Spinal cord (tissue), 10 donors: Measurements from ENCODE around the gene IRGC. TPM values are rescaled to one million over a fixed set of nuclear protein-coding genes. Genes with fewer than 3 reads are reported as not detected.
"Not testable (repeated sequence)": the region's sequence is repeated elsewhere in the genome, so short reads cannot be mapped to it uniquely, and the experiment has no call there.

Experiments used
- DNase-seq, 6 donors: peaks; one replicate each; pipeline versions ENCODE4 v3.0.0 to v3.0.0-alpha.2; 2013 to 2015; ENCODE audit warnings: low spot score in 6 of 6, low read depth in 4 of 6
- H3K27ac ChIP-seq: one replicate; pipeline ENCODE4 v1.5.1; 2013; ENCODE audit warnings: low read depth, low read length, control low read depth
- H3K27me3 ChIP-seq: one replicate; pipeline ENCODE4 v1.6.1; 2013; ENCODE audit warnings: low read length; ENCODE audit not compliant: control insufficient read depth, insufficient read depth
- H3K36me3 ChIP-seq: one replicate; pipeline ENCODE4 v1.6.1; 2013; ENCODE audit warnings: low read length; ENCODE audit not compliant: control insufficient read depth, insufficient read depth
- H3K4me1 ChIP-seq: one replicate; pipeline ENCODE4 v1.6.1; 2013; ENCODE audit warnings: low read length; ENCODE audit not compliant: control insufficient read depth, insufficient read depth
- H3K4me3 ChIP-seq: one replicate; pipeline ENCODE4 v1.5.1; 2013; ENCODE audit warnings: low read depth, low read length, control low read depth
- H3K9me3 ChIP-seq: one replicate; pipeline ENCODE4 v1.6.1; 2013; ENCODE audit warnings: low read length; ENCODE audit not compliant: control insufficient read depth, insufficient read depth
- WGBS: methylation state at CpG from one replicate; pipeline ENCODE4 v1.1.5; 2013; ENCODE audit warnings: missing lambda C conversion rate; ENCODE audit not compliant: insufficient coverage; 5-methylcytosine and 5-hydroxymethylcytosine counted together
- polyA plus RNA-seq, 2 donors: library from polyadenylated mRNA; unstranded; fragments of 120-200 nt; gene quantifications; one replicate each; pipeline ENCODE4 v1.2.1, GENCODE V29; 2013; ENCODE audit not compliant: insufficient read length in 2 of 2
- total RNA-seq, 2 donors: library from RNA; depleted of rRNA in 1 of 2; stranded (reverse); fragments of 120-200 nt in 1 of 2; fragments of >200 nt in 1 of 2; gene quantifications; one replicate each; pipeline versions ENCODE4 v1.2.3 to v1.2.4, GENCODE V29; 2013 to 2014
- donor health status: healthy.

Gene IRGC
- total and polyA plus RNA-seq, 4 donors: not detected

DNA sequence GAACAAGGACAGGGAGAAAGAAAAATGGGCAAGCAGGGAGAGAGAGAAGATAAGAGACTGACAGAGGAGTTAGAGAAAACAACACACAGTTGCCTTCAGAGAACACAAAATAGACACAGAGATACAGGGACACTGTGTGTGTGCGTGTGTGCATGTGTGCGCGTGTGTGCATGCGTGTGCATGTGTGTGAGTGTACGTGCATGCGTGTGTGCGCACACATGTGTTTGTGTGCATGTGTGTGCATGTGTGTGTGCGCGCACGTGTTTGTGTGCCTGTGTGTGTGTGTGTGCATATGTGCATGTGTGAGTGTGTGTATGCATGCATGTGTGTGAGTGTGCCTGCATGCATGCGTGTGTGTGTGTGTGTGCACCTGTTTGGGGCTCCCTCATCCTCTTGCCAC lies 40.0 kb upstream of the IRGC start:
- H3K9me3 ChIP-seq: no peaks in the 10 kb centered on the region
- H3K4me1 ChIP-seq: no peaks in the 10 kb centered on the region
- no peak overlapping the region for H3K27ac ChIP-seq
- no peaks in the 10 kb centered on the region for H3K36me3 ChIP-seq
- 96% methylated on average over 10 of the region's 11 CpGs for WGBS
- no peak overlapping the region for H3K4me3 ChIP-seq
- no peaks in the 10 kb centered on the region for H3K27me3 ChIP-seq
- DNase-seq: no peak

DNA sequence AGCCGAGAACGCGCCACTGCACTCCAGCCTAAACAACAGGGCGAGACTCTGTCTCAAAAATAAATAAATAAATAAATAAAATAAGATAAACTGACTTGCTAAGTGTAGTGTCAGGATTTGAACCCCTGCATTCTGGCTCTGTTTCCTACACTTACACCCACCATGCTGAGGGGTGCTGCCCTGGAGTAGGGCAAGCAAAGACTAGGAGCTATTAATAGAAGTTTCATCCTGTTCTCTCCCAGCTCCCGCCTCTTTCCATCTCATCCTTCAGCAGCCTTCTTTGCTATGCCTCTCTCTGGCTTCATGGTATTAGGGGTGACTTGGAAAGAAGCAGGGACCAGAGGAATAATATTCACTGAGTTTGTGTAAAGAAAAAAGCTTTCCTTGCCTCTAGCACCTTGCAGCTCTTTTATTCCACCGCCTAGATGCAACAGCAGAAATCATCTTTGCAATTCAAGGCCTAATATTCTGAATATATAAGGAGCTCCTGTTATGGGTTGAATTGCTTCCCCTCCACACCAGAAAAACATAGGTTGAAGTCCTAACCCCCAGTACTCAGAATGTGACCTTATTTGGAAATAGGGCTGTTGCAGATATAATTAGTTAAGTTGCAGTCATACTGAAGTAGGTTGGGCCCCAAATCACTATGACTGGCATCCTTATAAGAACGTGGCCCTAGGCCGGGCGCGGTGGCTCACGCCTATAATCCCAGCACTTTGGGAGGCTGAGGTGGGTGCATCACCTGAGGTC lies 37.2 kb upstream of the IRGC start:
- WGBS: no CpG with 5 or more reads among the region's 11 CpGs
- no peaks in the 10 kb centered on the region for H3K9me3 ChIP-seq
- H3K4me1 ChIP-seq: no peaks in the 10 kb centered on the region
- H3K27ac ChIP-seq: no peak overlapping the region
- no peaks in the 10 kb centered on the region for H3K27me3 ChIP-seq
- DNase-seq: no peak
- H3K4me3 ChIP-seq: no peak overlapping the region
- H3K36me3 ChIP-seq: no peaks in the 10 kb centered on the region

DNA sequence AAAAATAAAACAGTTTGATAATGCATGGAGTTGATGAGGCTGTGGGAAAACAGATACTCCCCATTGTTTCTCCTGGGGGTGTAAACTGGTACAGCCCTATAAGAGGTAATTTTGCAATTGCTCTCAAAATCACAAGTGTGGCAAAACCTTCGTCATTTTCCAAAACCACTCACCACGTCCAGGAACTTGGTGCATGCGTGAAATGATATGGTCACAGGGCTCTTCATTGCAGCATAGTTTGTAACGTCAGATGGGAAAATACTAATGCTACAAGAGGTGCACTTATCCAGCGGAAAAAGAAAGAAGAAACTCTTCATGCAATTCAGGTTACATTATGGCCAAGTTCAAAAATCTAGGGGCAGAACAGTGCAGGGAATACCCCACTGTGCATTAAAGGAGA lies 34.1 kb upstream of the IRGC start:
- Histone ChIP-seq H3K9me3 (no peaks in the 10 kb centered on the region), H3K27me3 (no peaks in the 10 kb centered on the region), H3K4me1 (peaks cover under 1% of the 10 kb centered on the region), H3K36me3 (no peaks in the 10 kb centered on the region), H3K4me3 (no peak overlapping the region), H3K27ac (no peak overlapping the region)
- WGBS: 100% methylated on average over 3 of the region's 5 CpGs
- DNase-seq: no peak

DNA sequence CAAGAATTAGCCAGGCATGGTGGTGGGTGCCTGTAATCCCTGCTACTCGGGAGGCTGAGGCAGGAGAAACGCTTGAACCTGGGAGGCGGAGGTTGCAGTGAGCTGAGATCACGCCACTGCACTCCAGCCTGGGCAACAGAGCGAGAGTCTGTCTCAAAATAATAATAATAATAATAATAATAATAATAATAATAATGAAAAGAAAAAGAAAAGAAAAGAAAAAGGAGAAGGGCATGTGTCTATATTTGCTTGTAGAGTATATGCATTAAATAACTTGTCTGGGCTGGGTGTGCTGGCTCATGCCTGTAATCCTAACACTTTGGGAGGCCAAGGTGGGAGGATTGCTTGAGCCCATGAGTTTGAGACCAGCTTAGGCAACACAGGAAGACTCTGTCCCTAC lies 33.6 kb upstream of the IRGC start:
- not testable (repeated sequence) for H3K27ac ChIP-seq, H3K36me3 ChIP-seq, H3K27me3 ChIP-seq, H3K4me1 ChIP-seq, DNase-seq, H3K9me3 ChIP-seq, H3K4me3 ChIP-seq
- 100% methylated on average over 2 of the region's 5 CpGs for WGBS

DNA sequence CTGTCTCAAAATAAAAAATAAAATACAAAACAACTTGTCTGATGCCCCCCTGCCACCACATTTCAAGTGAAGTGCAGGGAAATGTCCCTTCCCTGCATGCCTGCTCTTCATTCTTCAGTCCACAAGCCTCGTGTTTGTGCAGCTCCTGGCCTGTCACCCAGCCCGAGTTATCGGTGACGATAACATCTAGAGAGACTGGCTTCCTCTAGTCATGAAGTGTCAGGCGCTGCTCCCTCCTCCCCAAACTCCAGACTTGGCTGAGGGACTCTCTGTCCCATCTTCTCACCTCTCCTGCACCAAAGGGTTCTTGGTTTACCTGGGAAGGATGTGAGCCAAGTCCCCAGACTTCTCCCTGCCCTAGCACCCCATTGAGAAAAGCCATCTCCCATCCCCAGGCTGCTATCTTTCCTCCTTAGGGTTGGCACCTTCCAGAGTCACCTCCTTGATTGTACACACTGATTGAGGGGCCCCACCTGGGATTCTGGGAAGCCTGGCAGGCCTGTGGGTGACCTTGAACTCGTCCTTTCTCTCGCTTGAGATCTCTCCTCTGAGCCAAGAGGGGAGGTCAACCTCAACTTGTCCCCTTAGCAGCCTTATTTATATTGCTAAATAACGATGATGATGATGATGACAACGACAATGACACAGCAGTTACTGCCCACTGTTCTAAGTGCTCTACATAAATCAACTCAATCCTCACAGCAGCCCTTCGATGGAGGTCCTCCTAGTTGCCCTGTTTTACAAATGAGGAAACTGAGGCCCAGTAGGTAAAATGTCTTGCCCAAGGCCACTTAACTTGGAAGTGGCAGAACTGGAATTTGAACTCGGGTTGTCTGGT lies 32.8 kb upstream of the IRGC start:
- Histone ChIP-seq H3K9me3 (no peaks in the 10 kb centered on the region), H3K27me3 (no peaks in the 10 kb centered on the region), H3K4me1 (peaks cover 11% of the 10 kb centered on the region), H3K27ac (no peak overlapping the region), H3K4me3 (no peak overlapping the region), H3K36me3 (no peaks in the 10 kb centered on the region)
- 68% methylated on average over 5 of the region's 11 CpGs for WGBS
- DNase-seq: no peak

DNA sequence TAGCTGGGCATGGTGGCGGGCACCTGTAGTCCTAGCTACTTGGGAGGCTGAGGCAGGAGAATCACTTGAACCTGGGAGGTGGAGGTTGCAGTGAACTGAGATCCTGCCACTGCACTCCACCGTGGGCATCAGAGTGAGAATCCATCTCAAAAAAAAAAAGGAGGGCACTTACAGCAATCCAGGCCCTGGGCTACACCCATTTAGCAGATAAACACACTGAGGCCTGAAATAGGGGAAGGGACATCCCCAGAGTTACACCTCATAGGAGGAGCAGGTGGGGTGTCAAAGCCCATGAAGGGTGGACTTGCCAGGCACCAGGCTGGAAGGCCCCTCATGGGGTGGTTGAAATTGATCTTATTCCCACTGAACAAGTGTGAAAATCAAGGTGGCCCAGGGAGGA lies 32.0 kb upstream of the IRGC start:
- DNase-seq: no peak
- no peak overlapping the region for H3K4me3 ChIP-seq
- WGBS: no CpG with 5 or more reads among the region's 2 CpGs
- H3K4me1 ChIP-seq: peaks cover 11% of the 10 kb centered on the region
- no peaks in the 10 kb centered on the region for H3K9me3 ChIP-seq
- H3K27me3 ChIP-seq: no peaks in the 10 kb centered on the region
- H3K36me3 ChIP-seq: no peaks in the 10 kb centered on the region
- H3K27ac ChIP-seq: no peak overlapping the region

DNA sequence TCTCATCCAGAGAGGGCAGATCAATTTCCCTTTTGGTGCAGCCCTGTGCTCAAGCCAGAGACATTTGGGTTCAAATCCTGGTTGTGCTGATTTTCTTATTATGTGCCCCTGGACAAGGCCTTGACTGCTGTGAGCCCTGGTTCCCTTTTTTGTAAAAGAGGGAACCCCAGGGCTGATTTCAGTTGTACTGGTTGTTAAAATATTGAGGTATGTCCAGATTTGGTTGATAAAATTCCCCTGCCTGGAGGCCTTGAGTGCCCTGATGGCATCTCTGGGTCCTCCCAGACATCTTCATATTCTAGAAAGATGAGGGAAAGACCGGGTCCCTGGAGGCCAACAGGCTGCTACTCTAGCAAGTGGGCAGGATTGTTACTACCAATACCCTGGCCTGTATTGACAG lies 31.6 kb upstream of the IRGC start:
- H3K4me1 ChIP-seq: peaks cover 11% of the 10 kb centered on the region
- no peak overlapping the region for H3K27ac ChIP-seq
- no peaks in the 10 kb centered on the region for H3K27me3 ChIP-seq
- no peak overlapping the region for H3K4me3 ChIP-seq
- no CpG with 5 or more reads among the region's 1 CpG for WGBS
- DNase-seq: no peak
- no peaks in the 10 kb centered on the region for H3K9me3 ChIP-seq
- H3K36me3 ChIP-seq: no peaks in the 10 kb centered on the region

DNA sequence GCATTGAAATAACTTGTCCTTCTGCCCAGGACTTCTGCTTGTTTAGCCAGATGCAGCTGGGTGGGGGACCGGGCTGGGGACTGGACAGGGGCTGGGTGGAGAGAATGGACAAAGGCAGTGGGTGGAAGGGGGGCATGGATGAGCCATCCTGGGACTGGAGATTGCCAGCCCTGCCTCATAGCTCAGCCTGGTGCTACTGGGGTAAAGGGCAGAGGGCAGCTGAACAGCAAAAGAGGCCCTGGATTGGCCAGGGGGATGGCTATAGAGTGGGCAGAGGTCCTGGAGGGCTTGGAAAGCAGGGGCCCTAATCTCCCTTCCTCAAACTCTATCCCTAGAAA lies 28.2 kb upstream of the IRGC start:
- Histone ChIP-seq H3K4me1 (peaks cover 11% of the 10 kb centered on the region), H3K36me3 (no peaks in the 10 kb centered on the region), H3K9me3 (peaks cover 2% of the 10 kb centered on the region), H3K4me3 (no peak overlapping the region), H3K27ac (no peak overlapping the region), H3K27me3 (no peaks in the 10 kb centered on the region)
- 0% methylated on average over 1 of the region's 1 CpG for WGBS
- DNase-seq: no peak

DNA sequence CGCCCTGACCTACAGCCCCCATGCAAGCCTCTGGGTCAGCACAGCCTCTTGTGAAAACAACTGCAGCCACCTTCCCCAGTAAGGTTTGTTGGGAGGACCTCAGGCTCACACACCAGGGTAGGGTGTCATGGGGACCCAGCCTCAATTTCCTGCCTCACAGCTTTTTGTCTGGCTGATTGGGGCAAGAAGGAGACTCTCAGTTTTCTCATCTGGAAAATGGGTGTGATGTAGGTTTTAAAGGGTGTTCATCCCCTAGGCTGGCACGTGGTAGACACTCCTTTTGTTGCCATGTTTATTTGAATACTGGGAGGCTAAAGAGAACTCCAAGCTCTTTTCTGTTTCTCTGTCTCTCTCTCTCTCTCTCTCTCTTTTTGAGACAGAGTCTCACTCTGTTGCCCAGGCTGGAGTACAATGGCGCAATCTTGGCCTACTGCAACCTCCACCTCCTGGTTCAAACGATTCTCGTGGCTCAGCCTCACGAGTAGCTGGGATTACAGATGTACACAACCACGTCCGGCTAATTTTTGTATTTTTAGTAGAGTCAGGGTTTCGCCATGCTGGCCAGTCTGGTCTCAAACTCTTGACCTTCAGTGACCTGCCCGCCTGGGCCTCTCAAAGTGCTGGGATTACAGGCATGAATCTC lies 27.7 kb upstream of the IRGC start:
- 100% methylated on average over 3 of the region's 10 CpGs for WGBS
- peaks cover 11% of the 10 kb centered on the region for H3K4me1 ChIP-seq
- H3K4me3 ChIP-seq: no peak overlapping the region
- no peaks in the 10 kb centered on the region for H3K27me3 ChIP-seq
- no peak for DNase-seq
- peaks cover 2% of the 10 kb centered on the region for H3K9me3 ChIP-seq
- H3K27ac ChIP-seq: no peak overlapping the region
- H3K36me3 ChIP-seq: no peaks in the 10 kb centered on the region
